ENCODE results near the gene TMEM150B.

TMEM150B gene

GRCh38 chr19:55315956-55316525 is 9.1 kb downstream of the TMEM150B start:
- no peak for DNase-seq (ENCODE audit: low read depth)
- H3K4me3 ChIP-seq (ENCODE audit: low read length) = no peak overlapping the region
- TF ChIP-seq, protein P1, sequence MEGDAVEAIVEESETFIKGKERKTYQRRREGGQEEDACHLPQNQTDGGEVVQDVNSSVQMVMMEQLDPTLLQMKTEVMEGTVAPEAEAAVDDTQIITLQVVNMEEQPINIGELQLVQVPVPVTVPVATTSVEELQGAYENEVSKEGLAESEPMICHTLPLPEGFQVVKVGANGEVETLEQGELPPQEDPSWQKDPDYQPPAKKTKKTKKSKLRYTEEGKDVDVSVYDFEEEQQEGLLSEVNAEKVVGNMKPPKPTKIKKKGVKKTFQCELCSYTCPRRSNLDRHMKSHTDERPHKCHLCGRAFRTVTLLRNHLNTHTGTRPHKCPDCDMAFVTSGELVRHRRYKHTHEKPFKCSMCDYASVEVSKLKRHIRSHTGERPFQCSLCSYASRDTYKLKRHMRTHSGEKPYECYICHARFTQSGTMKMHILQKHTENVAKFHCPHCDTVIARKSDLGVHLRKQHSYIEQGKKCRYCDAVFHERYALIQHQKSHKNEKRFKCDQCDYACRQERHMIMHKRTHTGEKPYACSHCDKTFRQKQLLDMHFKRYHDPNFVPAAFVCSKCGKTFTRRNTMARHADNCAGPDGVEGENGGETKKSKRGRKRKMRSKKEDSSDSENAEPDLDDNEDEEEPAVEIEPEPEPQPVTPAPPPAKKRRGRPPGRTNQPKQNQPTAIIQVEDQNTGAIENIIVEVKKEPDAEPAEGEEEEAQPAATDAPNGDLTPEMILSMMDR (conservative IDR thresholded peaks at IDR 0.05; ENCODE audit: low read length) = no peak

DNA sequence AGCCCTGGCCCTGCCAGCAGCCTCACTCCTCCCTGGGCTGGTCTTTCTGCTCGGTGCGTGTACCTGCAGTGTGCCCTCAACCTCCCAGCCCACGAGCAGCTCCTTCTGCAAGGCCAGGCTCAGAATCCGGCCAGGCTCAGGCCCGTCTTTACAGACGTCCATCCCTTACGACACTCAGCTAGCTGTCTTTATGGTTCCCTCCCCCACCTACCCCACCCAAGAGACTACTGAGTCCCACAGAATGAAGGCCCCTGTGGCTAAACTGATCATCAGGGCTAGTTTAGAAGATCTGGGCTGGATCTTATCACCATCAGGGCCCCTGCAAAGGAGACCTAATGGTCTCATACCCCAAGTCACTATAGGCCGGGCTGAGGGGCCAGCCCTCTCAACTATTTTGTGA is 10.7 kb downstream of the TMEM150B start:
- no peak for DNase-seq (ENCODE audit: low read depth)
- TF ChIP-seq, protein P1 (conservative IDR thresholded peaks at IDR 0.05; ENCODE audit: low read length) = no peak

GRCh38 chr19:55312621-55313512 is 12.3 kb downstream of the TMEM150B start:
- no peak for DNase-seq (ENCODE audit: low read depth)
- H3K4me3 ChIP-seq (ENCODE audit: low read length) = no peak overlapping the region
- TF ChIP-seq, protein P1 (conservative IDR thresholded peaks at IDR 0.05; ENCODE audit: low read length) = no peak

More for the DNA sequence above, 10.7 kb downstream of the TMEM150B start:
- H3K4me3 ChIP-seq (ENCODE audit: low read length) = no peak overlapping the region

- TF ChIP-seq, protein P1 (conservative IDR thresholded peaks at IDR 0.05; ENCODE audit: low read length) = no peak
- no peak overlapping the region for H3K4me3 ChIP-seq (ENCODE audit: low read length)
- DNase-seq (ENCODE audit: low read depth) = no peak
Observed at GRCh38 chr19:55311797-55312196, 13.3 kb downstream of the TMEM150B start.

GRCh38 chr19:55311397-55311796 is 13.7 kb downstream of the TMEM150B start:
- no peak overlapping the region for H3K4me3 ChIP-seq (ENCODE audit: low read length)
- TF ChIP-seq, protein P1 (conservative IDR thresholded peaks at IDR 0.05; ENCODE audit: low read length) = no peak
- no peak for DNase-seq (ENCODE audit: low read depth)

DNA sequence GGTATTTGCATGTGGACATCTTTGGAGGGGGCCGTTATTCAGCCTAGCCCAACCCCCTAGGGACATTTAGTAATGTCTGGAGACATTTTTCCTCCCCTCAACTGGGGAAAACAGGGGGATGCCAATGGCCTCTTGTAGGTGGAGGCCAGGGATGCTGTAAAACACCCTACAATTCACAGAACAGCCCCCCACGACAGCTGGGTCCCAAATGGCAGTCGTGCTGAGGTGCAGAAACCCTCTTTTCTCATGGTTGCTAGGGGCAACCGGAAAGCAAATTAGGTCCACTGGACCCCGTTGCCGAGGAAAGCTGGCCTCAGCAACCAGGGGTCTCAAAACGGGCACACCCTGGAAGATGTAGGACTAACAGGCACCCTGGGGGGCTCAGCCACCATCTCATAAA is 14.6 kb downstream of the TMEM150B start:
- no peak overlapping the region for H3K4me3 ChIP-seq (ENCODE audit: low read length)
- no peak for DNase-seq (ENCODE audit: low read depth)
- TF ChIP-seq, protein P1 (conservative IDR thresholded peaks at IDR 0.05; ENCODE audit: low read length) = no peak

DNA sequence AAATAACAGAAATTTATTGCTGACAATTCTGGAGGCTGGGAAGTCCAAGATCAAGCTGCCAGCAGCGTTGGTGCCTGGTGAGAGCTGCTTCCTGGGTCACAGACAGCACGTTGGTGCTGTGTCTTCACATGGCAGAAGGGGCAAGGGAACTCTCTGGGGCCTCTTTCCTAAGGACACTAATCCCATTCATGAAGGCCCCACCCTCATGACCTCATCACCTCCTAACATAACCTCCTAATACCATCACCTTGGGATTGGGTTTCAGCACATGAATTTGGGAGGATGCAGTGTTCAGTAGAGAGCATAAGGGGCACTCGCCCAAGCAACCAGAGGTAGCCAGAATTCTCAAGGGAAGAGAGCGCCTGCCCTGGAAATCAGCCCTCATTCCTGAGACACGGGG is 15.7 kb downstream of the TMEM150B start:
- no peak for DNase-seq (ENCODE audit: low read depth)
- no peak overlapping the region for H3K4me3 ChIP-seq (ENCODE audit: low read length)
- TF ChIP-seq, protein P1 (conservative IDR thresholded peaks at IDR 0.05; ENCODE audit: low read length) = no peak
